HG03558 (cell line): Measurements from ENCODE around the gene SCYGR6.

Experiments used
- ATAC-seq: cut with Tn5 transposase; IDR thresholded peaks from one replicate; pipeline ENCODE4 v1.9.1; 2021; ENCODE audit warnings: moderate number of reproducible peaks; ENCODE audit not compliant: unreplicated experiment; ENCODE audit errors: extremely low read depth

The SCYGR6 gene

GRCh38 chr2:227716501-227716900 is 8.1 kb downstream of the SCYGR6 start:
- ATAC-seq: no peak

DNA sequence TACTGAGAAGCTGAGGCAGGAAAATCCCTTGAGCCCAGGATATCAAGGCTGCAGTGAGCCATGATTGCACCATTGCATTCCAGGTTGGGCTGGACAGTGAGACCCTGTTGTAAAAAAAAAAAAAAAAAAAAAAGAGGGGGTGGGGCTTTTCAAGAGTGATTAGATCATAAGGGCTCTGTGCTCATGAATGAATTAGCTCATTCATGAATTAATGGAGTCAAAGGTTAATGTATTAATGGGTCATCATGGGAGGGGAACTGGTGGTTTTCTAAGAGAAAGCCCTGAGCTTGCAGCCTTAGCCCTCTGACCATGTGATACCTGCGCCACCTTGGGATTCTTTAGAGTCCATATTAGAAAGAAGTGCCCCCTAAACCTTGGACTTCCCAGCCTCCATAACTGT is 11.3 kb downstream of the SCYGR6 start:
- no peak for ATAC-seq

DNA sequence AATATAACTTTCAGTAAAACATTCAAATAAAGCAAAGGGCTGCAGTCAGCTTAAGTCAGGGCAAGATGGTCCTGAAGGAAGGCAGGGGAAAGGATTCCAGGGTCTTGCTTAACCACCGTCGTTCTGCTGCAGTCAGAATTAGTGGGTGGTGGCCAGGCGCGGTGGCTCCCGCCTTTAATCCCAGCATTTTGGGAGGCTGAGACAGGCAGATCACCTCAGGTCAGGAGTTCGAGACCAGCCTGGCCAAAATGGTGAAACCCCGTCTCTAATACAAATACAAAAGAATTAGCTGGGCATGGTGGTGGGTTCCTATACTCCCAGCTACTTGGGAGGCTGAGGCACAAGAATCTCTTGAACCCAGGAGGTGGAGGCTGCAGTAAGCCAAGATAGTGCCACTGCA is 13.6 kb downstream of the SCYGR6 start:
- no peak for ATAC-seq

- no peak for ATAC-seq
These were observed 17.2 kb downstream of the SCYGR6 start for GRCh38 chr2:227707390-227707789.

DNA sequence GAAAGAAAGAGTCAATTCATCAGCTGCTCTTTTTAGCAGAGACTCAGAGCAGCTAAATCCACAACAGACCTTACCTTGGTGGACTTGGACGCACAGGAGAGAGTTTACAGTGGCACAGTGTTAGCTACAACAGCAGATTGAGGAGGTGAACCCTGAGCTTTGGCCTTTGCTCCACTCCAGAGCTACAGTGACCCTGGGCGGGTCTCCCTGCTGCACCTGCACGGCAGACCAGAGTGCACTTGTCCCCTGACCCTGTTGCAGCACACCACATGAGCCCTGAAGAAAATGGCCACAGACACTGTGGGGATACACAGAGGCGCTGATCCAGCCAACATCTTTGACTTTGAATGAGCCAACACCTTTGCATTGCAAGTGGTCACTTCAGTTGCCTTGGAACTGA is 17.7 kb downstream of the SCYGR6 start:
- ATAC-seq: no peak

DNA sequence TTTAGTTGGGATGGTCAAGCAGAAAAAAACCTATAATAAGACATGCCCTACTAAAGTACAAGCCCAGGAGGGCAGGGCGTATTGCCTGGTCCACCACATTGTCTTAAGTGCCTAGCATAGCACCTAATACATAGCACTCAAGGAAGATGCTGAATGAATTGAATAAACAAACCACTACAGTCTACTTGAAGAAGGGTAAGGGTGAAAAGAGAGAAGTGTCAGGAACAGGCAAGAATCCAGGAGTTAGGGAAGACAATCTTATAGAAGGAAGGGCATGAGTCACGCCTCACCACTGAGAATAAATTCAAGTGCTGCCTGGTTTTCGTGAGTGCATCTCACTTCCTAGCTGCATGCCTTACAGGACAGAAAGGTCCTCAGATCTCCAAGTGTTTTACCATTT is 20.6 kb downstream of the SCYGR6 start:
- no peak for ATAC-seq

DNA sequence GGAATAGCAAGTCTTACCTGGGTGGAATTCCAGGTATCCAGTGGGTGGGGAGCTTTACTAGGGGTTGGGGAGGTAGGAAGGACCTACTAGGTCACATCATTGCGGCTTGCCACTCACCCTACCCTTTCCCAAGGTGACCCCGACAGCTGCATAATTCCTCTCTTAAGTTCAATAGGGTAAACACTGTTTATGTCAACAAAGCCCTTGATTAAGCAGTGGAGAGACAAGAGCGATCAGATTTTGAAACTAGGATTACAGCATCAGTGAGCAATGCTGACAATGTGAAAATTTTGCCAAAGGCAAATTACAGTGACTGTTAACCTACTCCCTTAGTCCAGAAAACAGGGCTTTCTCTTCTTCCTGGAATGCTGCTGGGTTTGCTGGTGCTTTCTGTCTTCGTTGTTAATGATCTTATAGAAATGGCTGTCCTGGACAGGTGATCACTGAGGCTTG is 21.3 kb downstream of the SCYGR6 start:
- ATAC-seq: no peak

DNA sequence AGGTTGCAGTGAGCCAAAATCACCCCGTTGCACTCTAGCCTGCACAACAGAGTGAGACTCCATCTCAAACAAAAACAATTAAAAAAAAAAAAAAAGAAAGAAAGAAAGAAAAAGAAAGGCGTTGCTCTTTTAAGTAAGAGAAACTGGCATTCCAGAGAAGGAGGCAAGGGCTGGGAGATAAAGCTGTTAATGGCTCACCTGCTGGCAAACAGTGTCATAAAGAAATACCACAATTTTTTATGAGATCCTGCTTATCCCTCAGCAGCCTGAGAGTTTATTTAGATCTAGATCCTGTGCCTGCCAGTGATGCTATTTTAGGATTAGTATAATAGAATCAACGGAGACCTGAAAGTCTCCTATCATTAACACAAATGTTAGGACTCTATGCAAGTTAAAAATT is 23.0 kb downstream of the SCYGR6 start:
- ATAC-seq: no peak

DNA sequence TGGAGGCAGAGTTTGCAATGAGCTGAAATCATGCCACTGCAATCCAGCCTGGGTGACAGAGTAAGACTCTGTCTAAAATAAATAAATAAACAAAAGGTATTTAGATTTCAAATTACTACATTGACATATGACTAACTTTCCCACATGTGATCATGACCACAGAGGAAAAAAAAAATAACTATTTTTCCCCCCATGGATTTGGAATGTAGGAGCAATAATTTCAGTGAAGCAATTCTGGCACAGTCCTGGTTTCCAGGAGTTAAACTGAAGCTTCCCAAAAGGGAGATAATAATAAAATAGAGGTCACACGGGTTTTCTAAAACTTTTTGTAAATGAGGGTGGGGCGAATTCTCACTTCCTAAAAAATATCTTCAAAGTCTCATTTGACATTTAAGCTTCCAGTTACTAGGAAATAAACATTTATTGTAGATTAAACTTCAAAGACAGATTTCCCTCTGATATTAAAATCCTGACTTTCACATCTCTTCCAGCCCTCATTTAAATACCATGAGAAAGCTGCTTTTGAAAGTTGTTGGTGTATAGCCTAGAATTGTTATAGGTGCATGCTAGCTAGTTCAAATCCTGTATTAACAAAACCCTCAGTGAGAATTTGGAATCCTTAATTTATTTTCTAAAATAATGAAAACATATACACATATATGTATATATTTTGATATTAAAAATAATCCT is 27.4 kb downstream of the SCYGR6 start:
- no peak for ATAC-seq

- no peak for ATAC-seq
These were observed 37.4 kb downstream of the SCYGR6 start for GRCh38 chr2:227687189-227687588.

GRCh38 chr2:227684258-227684657 is 40.3 kb downstream of the SCYGR6 start:
- no peak for ATAC-seq

DNA sequence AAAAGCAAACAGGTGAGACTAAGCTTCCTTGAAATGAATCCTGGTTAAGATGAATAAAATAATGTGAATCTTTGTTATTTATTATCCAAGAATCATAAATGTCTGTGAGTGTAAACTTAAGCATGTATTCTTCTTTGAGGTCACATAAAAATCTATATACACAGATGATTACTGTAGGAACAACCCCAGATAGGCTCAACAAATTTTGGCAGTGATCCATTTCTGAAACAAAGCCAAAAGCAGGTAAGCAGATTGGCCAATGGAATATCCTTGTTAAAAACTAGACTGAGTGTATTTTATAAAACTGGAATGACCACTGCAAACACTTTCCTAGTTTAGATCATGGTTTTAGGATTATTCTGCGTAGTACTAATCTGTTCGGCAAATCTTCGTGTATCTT is 46.6 kb downstream of the SCYGR6 start:
- ATAC-seq: no peak

DNA sequence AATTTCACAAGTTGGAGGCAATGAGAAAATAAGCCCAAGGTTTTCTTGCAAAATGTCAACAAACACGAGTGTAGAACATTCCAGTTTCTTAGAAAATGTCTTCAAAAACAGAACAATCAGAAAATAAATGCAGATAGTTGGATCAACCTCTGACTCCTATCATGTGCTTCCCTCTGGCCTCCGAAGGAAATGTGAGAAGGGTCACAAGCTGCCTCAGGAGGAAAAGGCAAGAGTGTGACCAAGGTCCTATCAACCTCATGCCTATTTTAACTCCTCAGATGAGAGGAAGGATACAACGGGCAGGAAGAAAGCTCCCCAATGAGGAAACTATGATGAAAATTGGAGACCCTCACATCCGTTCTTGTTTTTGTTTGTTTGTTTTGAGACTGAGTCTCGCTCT is 50.1 kb downstream of the SCYGR6 start:
- no peak for ATAC-seq
